ENCODE data around the gene MPV17.

GRCh38 chr2:27370026-27370815, 47.3 kb upstream of the MPV17 start, which contains the start of the genes EIF2B4 and SNX17:
- peak; percentile 68 to 97 (median 91) for TF ChIP-seq CTCF (optimal IDR thresholded peaks at IDR 0.05 in 1 of 3, IDR thresholded peaks at IDR 0.05 in 1 of 3, conservative IDR thresholded peaks at IDR 0.05 in 1 of 3; ENCODE audit: extremely low read depth in 1 of 3, insufficient read depth in 2 of 3, low read length in 3 of 3)
- no peak for TF ChIP-seq EZH2 (IDR thresholded peaks at IDR 0.05; ENCODE audit: low read length)
